Transverse colon (tissue), 3 donors: ENCODE measurements around the gene JARID2.

Experiments used
- POLR2A ChIP-seq: fragments of 450-650 bp; IDR thresholded peaks from one replicate; pipeline ENCODE4 v1.6.1; 2016; ENCODE audit warnings: antibody characterized with exemption, mild to moderate bottlenecking, moderate library complexity
- TF ChIP-seq, protein P1 (sequence below), 5 experiments: fragments of 200-600 bp in 3 of 5; fragments of 450-650 bp in 2 of 5; sonication (generic) in 3 of 5; IDR thresholded peaks; 1 replicate in 2 of 5; 2 replicates in 3 of 5; pipeline ENCODE4 v1.5.1; 2016 to 2017; ENCODE audit warnings: antibody characterized with exemption in 5 of 5, inconsistent platforms in 3 of 5, mild to moderate bottlenecking in 2 of 5, moderate library complexity in 1 of 5

DNA sequence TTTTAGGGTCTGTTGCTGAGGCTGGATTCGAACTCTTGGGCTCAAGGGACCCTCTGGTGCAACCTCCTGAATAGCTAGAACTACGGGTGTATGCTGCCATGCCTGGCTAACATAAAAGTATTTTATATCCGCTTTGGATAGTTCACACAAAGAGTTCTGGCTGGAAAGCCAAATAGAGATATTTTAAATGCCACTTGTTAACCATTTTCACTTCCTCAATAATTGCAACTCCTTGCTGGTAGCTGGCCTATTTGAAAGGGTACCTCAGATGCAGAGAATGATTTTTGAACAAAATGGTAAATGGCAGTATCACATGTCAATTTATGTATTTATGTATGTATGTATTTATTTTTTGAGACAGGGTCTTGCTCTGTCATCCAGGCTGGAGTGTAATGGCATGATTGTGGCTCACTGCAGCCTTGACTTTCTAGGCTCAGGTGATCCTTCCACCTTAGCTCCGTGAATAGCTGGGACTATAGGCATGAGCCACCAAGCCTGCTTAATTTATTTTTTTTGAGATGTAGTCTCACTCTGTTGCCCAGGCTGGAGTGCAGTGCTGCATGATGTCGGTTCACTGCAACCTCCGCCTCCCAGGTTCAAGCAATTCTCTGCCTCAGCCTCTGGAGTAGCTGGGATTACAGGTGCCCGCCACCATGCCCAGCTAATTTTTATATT lies 12.9 kb upstream of the JARID2 start:
- TF ChIP-seq, protein P1, sequence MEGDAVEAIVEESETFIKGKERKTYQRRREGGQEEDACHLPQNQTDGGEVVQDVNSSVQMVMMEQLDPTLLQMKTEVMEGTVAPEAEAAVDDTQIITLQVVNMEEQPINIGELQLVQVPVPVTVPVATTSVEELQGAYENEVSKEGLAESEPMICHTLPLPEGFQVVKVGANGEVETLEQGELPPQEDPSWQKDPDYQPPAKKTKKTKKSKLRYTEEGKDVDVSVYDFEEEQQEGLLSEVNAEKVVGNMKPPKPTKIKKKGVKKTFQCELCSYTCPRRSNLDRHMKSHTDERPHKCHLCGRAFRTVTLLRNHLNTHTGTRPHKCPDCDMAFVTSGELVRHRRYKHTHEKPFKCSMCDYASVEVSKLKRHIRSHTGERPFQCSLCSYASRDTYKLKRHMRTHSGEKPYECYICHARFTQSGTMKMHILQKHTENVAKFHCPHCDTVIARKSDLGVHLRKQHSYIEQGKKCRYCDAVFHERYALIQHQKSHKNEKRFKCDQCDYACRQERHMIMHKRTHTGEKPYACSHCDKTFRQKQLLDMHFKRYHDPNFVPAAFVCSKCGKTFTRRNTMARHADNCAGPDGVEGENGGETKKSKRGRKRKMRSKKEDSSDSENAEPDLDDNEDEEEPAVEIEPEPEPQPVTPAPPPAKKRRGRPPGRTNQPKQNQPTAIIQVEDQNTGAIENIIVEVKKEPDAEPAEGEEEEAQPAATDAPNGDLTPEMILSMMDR (IDR thresholded peaks at IDR 0.05), result no peak
- TF ChIP-seq POLR2A, result no peak
